Measurements from ENCODE around the gene CCNB3. TPM values are rescaled to one million over a fixed set of nuclear protein-coding genes. Genes with fewer than 3 reads are reported as not detected.

The CCNB3 gene
- total and polyA plus RNA-seq, 9 of the 15 experiments (the other 6 are each of a cell fraction or from before 2014, with no cell fraction given) = 0.05 to 0.25 (median 0.08) TPM; not detected in 3

- no peak for TF ChIP-seq THRAP3 (IDR thresholded peaks at IDR 0.05; ENCODE audit: borderline replicate concordance)
- no peak for TF ChIP-seq ATF2 (CRISPR knock-in tag; IDR thresholded peaks at IDR 0.05)
- TF ChIP-seq ZNF384 (IDR thresholded peaks at IDR 0.05; ENCODE audit: low read depth, low read length) = peak; percentile 97
- TF ChIP-seq ZNF3 (CRISPR knock-in tag; IDR thresholded peaks at IDR 0.05) = no peak
- no peak for TF ChIP-seq MXI1 (IDR thresholded peaks at IDR 0.05; ENCODE audit: low read depth, low read length)
- no peak for TF ChIP-seq IRF1 (CRISPR knock-in tag; IDR thresholded peaks at IDR 0.05; ENCODE audit: borderline replicate concordance)
- no peak for TF ChIP-seq CHD1 (IDR thresholded peaks at IDR 0.05; ENCODE audit: low read length)
- TF ChIP-seq PATZ1 (CRISPR knock-in tag; IDR thresholded peaks at IDR 0.05; ENCODE audit: borderline replicate concordance) = no peak
- no peak for TF ChIP-seq ZNF655 (CRISPR knock-in tag; IDR thresholded peaks at IDR 0.05)
- no peak for TF ChIP-seq CEBPG (CRISPR knock-in tag; IDR thresholded peaks at IDR 0.05)
- TF ChIP-seq CEBPG (tag; conservative IDR thresholded peaks at IDR 0.05 in 1 of 2, IDR thresholded peaks at IDR 0.05 in 1 of 2) = no peak
- TF ChIP-seq HIVEP1 (CRISPR knock-in tag; IDR thresholded peaks at IDR 0.05) = no peak
- no peak for TF ChIP-seq CBFB (CRISPR knock-in tag; IDR thresholded peaks at IDR 0.05)
- no peak for TF ChIP-seq PCBP2 (IDR thresholded peaks at IDR 0.05; ENCODE audit: low read depth, low read length, poor library complexity, severe bottlenecking)
- no peak for TF ChIP-seq ZNF696 (CRISPR knock-in tag; conservative IDR thresholded peaks at IDR 0.05)
- no peak for TF ChIP-seq ESRRA (IDR thresholded peaks at IDR 0.05; ENCODE audit: borderline replicate concordance, low read depth)
- peak; percentile 75 for TF ChIP-seq ZFP91 (CRISPR knock-in tag; IDR thresholded peaks at IDR 0.05)
- TF ChIP-seq RBM25 (IDR thresholded peaks at IDR 0.05; ENCODE audit: low read depth, low read length, severe bottlenecking) = no peak
- no peak for TF ChIP-seq ZFP30 (CRISPR knock-in tag; IDR thresholded peaks at IDR 0.05; ENCODE audit: borderline replicate concordance)
- TF ChIP-seq ZNF121 (CRISPR knock-in tag; conservative IDR thresholded peaks at IDR 0.05) = no peak
Observed at GRCh38 chrX:50180073-50180940, 24.3 kb upstream of the CCNB3 start (continued).

Data from K562 (cell line).